Smooth muscle cell (in vitro differentiated cells): ENCODE data around the gene SLC7A5. TPM values are rescaled to one million over a fixed set of nuclear protein-coding genes. Genes with fewer than 3 reads are reported as not detected.
A peak's percentile ranks its signal among the peaks of the same experiment; 100 is the strongest.

ENCODE experiments used
- DNase-seq: peaks from one replicate; lab custom pipeline; 2025; ENCODE audit not compliant: unreplicated experiment; lab: John Stamatoyannopoulos, UW
- H2AFZ ChIP-seq: fragments of 200-600 bp; sonication (generic); 2 replicates; pipeline ENCODE4 v1.6.0; 2016; ENCODE audit warnings: antibody characterized with exemption, low read depth, mild to moderate bottlenecking
- H3F3A ChIP-seq: fragments of 200-600 bp; sonication (generic); 2 replicates; pipeline ENCODE4 v1.6.0; 2017; ENCODE audit warnings: antibody characterized with exemption, low read depth
- H3K27ac ChIP-seq: fragments of 200-600 bp; sonication (generic); 2 replicates; pipeline ENCODE4 v1.5.1; 2016; ENCODE audit warnings: low read depth, mild to moderate bottlenecking
- H3K27me3 ChIP-seq: fragments of 200-600 bp; sonication (generic); 2 replicates; pipeline ENCODE4 v1.6.1; 2016; ENCODE audit warnings: low read depth, mild to moderate bottlenecking
- H3K36me3 ChIP-seq: fragments of 200-600 bp; sonication (generic); 2 replicates; pipeline ENCODE4 v1.5.1; 2016; ENCODE audit warnings: low read depth
- H3K4me1 ChIP-seq: fragments of 200-600 bp; sonication (generic); 2 replicates; pipeline ENCODE4 v1.5.1; 2016; ENCODE audit warnings: low read depth
- H3K4me2 ChIP-seq: fragments of 200-600 bp; sonication (generic); 2 replicates; pipeline ENCODE4 v1.6.0; 2016; ENCODE audit warnings: mild to moderate bottlenecking
- H3K4me3 ChIP-seq: fragments of 200-600 bp; sonication (generic); 2 replicates; pipeline ENCODE4 v1.5.1; 2016; ENCODE audit warnings: mild to moderate bottlenecking
- H3K79me2 ChIP-seq: fragments of 200-600 bp; sonication (generic); 2 replicates; pipeline ENCODE4 v1.6.0; 2016; ENCODE audit warnings: low read depth, mild to moderate bottlenecking
- H3K9ac ChIP-seq: fragments of 200-600 bp; sonication (generic); 2 replicates; pipeline ENCODE4 v1.6.0; 2016; ENCODE audit warnings: low read depth
- H3K9me3 ChIP-seq: fragments of 200-600 bp; sonication (generic); replicated peaks from 2 replicates; pipeline ENCODE4 v1.5.1; 2016; ENCODE audit warnings: low read depth
- H4K20me1 ChIP-seq: fragments of 200-600 bp; sonication (generic); 2 replicates; pipeline ENCODE4 v1.6.0; 2016; ENCODE audit warnings: low read depth
- CTCF ChIP-seq: fragments of 200-600 bp; sonication (generic); IDR thresholded peaks from 2 replicates; pipeline ENCODE4 v1.5.1; 2017; ENCODE audit warnings: borderline replicate concordance, mild to moderate bottlenecking, antibody characterized with exemption; ENCODE audit not compliant: insufficient read depth, poor library complexity, severe bottlenecking
- WGBS: methylation state at CpG from one replicate; pipeline ENCODE4 v1.1.7; 2016; ENCODE audit warnings: low lambda C conversion rate; 5-methylcytosine and 5-hydroxymethylcytosine counted together
- polyA plus RNA-seq: library from polyadenylated mRNA; unstranded; fragments of >200 nt; fragmentation: Nextera tagmentation; extraction: Ambion mirVana; gene quantifications from 2 replicates; pipeline ENCODE4 v1.2.1, GENCODE V29; 2016
- total RNA-seq: library from RNA; depleted of rRNA; stranded (reverse); fragments of >200 nt; gene quantifications from 2 replicates; pipeline ENCODE4 v1.2.3, GENCODE V29; 2014

SLC7A5 gene
- total and polyA plus RNA-seq, 2 experiments from 2014 or later = 51.3 to 58.8 TPM

- WGBS = 82% methylated on average over 12 of the region's 13 CpGs
- H3K36me3 ChIP-seq = no peaks in the 10 kb centered on the region
- no peak overlapping the region for H3K4me3 ChIP-seq
- peaks cover 7% of the 10 kb centered on the region for H3K4me1 ChIP-seq
- H3K9ac ChIP-seq = no peak overlapping the region
- peaks cover 99% of the 10 kb centered on the region for H4K20me1 ChIP-seq
- no peak for DNase-seq
- no peak for TF ChIP-seq CTCF
- H3K4me2 ChIP-seq = no peak overlapping the region
- no peaks in the 10 kb centered on the region for H3K9me3 ChIP-seq
- H3K27ac ChIP-seq = no peak overlapping the region
- no peaks in the 10 kb centered on the region for H3F3A ChIP-seq
- peaks cover 92% of the 10 kb centered on the region for H3K79me2 ChIP-seq
- no peaks in the 10 kb centered on the region for H3K27me3 ChIP-seq
- H2AFZ ChIP-seq = no peak overlapping the region
These were observed 24.1 kb downstream of the SLC7A5 start for GRCh38 chr16:87845213-87845612.

- peaks cover 7% of the 10 kb centered on the region for H3K4me1 ChIP-seq
- no peak overlapping the region for H3K27ac ChIP-seq
- no peaks in the 10 kb centered on the region for H3F3A ChIP-seq
- H3K9me3 ChIP-seq = no peaks in the 10 kb centered on the region
- peaks cover 99% of the 10 kb centered on the region for H4K20me1 ChIP-seq
- WGBS = 71% methylated on average over 13 of the region's 13 CpGs
- DNase-seq = no peak
- peaks cover 92% of the 10 kb centered on the region for H3K79me2 ChIP-seq
- no peaks in the 10 kb centered on the region for H3K27me3 ChIP-seq
- H3K9ac ChIP-seq = no peak overlapping the region
- TF ChIP-seq CTCF = no peak
- H3K4me2 ChIP-seq = no peak overlapping the region
- no peak overlapping the region for H3K4me3 ChIP-seq
- no peak overlapping the region for H2AFZ ChIP-seq
- no peaks in the 10 kb centered on the region for H3K36me3 ChIP-seq
These were observed 24.5 kb downstream of the SLC7A5 start for GRCh38 chr16:87844809-87845208.

- 64% methylated on average over 29 of the region's 30 CpGs for WGBS
- peaks cover 89% of the 10 kb centered on the region for H3K79me2 ChIP-seq
- H3K4me3 ChIP-seq = no peak overlapping the region
- H3F3A ChIP-seq = no peaks in the 10 kb centered on the region
- H4K20me1 ChIP-seq = peaks cover 99% of the 10 kb centered on the region
- H3K36me3 ChIP-seq = no peaks in the 10 kb centered on the region
- no peak for DNase-seq
- peak overlapping the region; percentile 11 for H3K27ac ChIP-seq
- TF ChIP-seq CTCF = peak; percentile 6
- H2AFZ ChIP-seq = no peak overlapping the region
- no peaks in the 10 kb centered on the region for H3K9me3 ChIP-seq
- H3K4me1 ChIP-seq = peaks cover 10% of the 10 kb centered on the region
- no peak overlapping the region for H3K4me2 ChIP-seq
- no peak overlapping the region for H3K9ac ChIP-seq
- H3K27me3 ChIP-seq = no peaks in the 10 kb centered on the region
These were observed 25.1 kb downstream of the SLC7A5 start for GRCh38 chr16:87844120-87844733.

- Histone ChIP-seq H3K4me1 (peaks cover 15% of the 10 kb centered on the region), H3K27ac (peak overlapping the region; percentile 11), H3K27me3 (no peaks in the 10 kb centered on the region), H3K9me3 (no peaks in the 10 kb centered on the region), H3K4me3 (no peak overlapping the region), H3K36me3 (no peaks in the 10 kb centered on the region), H2AFZ (no peak overlapping the region), H3F3A (no peaks in the 10 kb centered on the region), H3K9ac (no peak overlapping the region), H3K79me2 (peaks cover 85% of the 10 kb centered on the region), H4K20me1 (peaks cover 99% of the 10 kb centered on the region), H3K4me2 (no peak overlapping the region)
- 81% methylated on average over 16 of the region's 17 CpGs for WGBS
- no peak for TF ChIP-seq CTCF
- no peak for DNase-seq
These were observed 25.6 kb downstream of the SLC7A5 start for GRCh38 chr16:87843678-87844105.
